HG02588 (cell line): ENCODE data around the gene EFCAB14.
"Not testable (repeated sequence)": the region's sequence is repeated elsewhere in the genome, so short reads cannot be mapped to it uniquely, and the experiment has no call there.

Experiments
- ATAC-seq: cut with Tn5 transposase; IDR thresholded peaks from one replicate; pipeline ENCODE4 v1.9.1; 2021; ENCODE audit warnings: mild to moderate bottlenecking, moderate library complexity; ENCODE audit not compliant: unreplicated experiment

The EFCAB14 gene

DNA sequence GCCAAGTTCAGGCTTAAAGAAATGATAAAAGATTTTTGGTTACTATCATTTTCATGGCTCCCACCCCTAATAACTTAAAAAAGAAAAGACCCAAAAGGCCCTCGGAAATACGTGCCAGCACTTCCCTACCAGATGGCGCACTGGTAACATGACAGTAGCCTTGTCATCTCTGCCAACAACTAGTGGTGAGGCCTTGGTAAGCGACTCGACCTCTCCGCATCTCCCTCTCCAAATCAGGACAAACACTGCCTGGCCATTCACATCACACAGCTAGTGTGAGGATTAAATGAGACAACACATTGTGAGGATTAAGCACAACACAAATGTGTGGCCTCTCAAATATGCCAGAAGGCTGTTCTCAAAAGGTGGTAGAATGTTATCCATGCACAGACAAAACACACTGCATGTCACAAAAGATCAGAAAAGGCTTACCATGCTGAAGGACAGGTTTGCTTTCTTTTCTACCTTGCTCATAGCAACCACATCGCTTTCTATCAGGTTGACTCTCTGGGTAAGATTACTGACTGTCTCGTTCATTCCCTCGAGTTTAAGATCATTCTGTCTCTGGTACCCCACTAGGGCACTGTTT lies 30.9 kb downstream of the EFCAB14 start:
- ATAC-seq = no peak

DNA sequence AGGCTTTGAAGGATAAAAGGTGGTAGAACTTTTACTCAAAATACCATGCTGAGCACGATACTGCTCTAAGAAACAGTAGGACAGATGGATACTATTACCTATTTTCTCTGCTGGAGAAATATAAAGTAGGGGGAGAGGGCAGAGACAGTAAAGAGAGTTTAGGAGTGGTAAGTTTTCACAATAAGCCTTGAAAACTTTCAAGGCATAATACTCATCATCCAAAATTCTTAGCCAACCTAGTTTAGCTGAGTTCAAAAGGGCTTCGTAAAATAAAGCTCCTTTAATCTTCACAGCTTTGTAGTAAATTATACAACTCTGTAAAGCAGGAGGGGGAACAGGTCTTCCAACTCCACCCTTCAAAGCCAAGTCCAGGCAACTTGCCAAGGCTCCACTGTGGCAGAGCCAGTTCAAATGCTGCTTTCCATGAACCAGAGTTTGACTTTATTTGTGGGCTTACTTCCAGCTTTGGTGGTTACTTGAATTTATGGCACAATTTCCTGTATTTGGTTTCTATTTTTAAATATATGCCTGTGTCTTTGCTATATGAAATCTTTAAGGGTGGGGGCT lies 31.7 kb downstream of the EFCAB14 start:
- no peak for ATAC-seq

DNA sequence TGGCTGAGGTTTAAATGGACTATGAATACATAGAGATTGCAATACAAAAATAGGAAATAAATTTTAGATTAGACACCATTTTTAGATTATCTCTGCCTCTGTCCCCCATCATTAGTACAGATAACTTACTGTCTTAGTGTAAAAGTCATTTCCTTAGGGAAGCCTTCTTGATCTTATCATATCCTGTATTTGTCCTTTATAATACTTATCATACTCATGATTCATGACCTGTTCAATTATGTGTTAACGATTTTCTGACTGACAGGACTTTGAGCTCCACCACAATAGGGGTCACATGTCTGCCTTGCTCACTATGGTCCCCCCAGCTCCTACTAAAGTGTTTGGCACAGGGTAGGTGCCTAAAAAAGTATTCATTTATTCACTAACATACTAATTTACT lies 32.7 kb downstream of the EFCAB14 start:
- no peak for ATAC-seq

DNA sequence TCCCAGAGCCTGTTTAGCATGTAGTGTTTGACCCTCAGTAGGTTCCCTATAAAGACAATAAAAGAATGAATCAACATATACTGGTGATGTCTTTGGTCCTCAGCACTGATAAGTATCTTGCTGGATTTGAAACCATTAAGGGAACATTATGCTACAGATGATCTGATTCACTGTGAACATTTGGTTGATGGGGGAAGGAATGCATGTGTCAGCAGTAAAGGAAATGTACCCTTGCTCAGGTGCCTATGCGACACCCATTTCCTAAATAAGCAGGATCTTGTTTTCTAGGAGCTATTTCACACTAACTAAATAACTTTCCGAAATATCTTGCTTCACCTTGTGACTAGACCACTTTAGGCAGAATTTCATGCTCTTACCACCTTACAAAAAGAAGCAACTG lies 34.2 kb downstream of the EFCAB14 start:
- ATAC-seq = no peak

DNA sequence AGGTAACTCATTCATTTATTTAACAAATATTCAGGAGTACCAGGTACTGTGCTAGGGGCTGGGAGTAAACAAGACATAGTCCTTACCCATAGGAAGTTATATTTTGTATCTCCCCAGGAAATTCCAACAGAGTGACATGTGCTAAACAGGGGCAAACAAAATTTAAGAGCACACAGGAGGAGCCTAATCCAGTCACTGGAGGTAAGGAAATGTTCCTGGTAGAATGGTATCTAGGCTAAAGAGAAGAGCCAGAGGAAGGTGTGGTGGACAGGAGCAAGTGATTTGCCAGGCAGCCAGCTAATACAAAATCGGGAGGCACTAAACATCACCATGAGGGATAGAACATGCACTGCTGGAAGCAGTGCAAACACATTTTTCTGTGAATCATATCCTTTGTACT lies 36.9 kb downstream of the EFCAB14 start:
- ATAC-seq = no peak

DNA sequence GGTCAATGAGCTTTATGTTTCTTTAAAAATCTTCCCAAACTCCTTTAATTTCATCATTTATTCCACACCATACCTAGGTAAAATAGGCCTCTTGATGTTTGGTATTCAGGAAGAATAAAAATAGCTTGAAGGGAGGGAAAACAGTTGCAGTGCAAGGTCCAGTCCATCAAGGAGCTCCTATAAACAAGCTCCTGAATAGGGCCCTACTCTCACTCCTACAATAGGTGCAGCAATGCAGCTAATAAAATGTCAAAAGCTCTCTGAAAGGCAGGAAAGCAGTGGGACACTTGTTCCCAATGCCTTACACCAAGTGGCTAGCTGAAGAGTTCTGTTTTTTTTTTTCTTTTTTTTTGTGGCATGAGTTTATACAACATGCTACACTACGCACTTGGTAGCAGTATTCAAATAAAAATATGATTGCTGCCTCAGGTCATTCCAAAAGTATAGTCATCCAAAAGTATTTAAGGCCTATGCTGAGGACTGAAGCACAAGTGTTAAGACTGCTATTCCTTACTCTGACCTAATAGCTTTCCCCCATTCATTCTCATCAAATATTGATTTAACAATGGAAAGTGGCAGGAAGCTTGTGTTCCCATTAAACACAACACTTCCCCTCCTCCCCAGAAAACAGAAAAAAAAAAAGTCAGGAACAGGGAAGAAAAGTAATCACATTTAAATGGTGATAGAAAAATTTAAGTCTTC lies 37.4 kb downstream of the EFCAB14 start:
- ATAC-seq = no peak

DNA sequence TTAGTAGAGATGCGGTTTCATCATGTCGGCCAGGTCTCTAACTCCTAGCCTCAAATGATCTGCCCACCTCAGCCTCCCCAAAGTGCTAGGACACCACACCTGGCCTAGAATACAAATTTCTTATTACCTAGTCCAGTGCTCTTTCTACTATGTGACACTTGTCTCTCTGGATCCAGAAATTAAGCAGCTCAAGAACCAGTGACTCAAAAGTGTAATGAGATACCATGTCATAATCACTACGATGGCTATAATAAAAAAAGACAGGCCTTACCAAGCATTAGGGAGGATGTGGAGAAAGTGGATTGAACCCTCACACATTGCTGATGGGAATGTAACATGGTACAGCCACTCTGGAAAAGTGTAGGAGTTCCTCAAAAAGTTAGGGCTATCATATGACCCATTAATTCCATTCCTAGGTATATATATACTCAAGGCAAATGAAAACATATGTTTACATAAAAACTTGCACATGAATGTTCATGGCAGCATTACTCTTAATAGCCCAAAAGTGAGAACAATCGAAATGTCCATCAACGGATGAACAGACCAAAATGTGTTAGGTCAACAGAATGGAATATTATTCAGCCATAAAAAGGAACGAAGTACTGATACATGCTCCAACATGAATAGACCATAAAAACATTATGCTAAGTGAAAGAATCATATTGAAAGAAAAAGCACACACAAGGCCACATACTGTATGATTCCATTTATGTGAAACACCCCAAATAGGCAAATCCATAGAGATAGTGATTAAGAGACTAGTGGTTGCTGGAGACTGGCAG lies 38.9 kb downstream of the EFCAB14 start:
- ATAC-seq = no peak

DNA sequence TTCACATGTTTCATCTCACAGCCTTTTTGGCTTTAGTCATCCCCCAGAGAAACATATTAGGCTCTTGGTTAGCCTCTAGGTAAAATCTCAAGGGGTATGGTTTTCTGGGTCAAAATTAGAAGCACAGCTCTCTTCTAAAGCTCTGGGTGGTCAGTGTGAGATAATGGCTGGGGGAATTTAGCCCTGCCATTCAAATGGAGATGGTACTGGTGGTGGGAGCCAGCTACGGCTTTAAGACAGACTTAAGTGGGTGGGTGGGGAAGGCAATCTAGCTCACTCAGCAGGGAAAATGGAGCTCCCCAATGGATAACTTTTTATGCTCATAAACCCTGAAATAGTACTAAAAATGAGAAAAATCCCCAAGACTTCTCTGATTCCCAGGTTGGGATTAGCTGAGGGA lies 41.6 kb downstream of the EFCAB14 start:
- no peak for ATAC-seq

DNA sequence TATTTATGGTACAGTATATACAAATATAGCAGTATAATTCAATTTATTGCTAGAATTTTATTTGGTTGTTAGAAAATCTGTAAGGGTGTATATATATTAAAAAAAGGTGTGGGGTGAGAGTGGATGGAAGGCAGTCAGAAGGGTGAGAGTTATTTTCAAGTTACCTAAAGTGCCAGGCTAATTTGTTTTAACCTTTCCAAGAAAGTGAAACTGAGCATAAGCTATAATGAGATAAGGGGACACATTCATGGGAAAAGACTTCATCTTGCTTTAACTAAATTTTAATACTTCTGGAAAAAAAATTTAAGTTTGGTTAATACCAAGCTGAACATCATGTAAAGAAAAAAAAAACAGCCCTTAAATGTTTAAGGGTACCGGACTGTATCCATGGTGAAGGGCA lies 42.4 kb downstream of the EFCAB14 start:
- ATAC-seq = no peak

DNA sequence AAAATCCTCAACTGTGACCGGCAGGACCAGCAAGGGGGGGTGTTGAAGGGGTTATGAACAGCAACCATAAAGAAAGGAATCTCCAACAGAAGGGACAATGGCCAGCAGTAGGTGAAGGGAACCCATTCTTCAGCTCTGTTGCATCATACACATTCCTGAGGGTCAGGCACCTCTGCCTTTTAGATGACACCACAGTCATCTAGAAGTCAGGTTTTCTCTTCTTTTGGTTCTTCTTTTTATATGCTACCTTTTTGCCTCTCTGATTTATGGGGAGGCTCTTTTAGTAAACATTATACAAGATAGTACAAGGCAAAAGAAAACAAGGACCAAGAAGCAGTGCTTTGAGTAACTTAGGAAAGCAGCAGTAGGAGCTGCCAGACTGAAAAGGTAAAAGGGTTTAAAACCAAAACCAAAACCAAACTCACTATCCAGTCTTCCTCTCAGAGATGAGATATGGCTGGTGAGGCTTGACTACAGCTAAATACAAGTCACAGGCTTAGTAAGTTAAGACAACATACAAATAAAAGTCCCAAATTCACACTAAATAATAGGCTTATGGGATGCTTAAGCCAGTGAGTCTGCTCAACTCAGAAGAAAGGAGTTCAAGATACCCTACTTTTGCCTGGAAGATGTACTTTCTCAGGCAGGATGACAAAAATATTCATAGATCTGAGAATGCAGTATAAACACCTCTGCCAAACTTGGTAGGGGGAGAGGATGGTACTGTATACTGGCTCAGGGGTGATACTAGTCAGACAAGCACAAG lies 43.2 kb downstream of the EFCAB14 start:
- no peak for ATAC-seq

DNA sequence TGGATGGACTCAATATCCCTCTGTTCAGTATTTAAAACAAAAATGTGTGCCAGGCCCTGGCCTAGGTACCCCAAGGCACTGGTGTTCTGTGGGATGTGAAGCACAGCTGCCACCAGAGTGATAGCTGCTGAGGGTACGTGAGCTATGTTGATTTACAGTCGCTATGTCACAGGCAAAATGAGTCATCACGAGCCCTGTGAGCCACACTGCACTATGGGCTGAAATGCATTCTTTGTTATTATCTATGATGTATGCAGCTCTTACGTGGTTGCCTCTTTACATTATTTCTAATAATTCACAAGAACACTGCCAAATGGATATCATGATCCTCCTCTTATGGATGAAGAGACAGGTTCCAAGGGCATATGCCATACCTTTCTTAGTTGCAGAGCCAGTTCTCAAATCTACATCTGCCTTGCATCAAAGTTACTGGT lies 45.1 kb downstream of the EFCAB14 start:
- no peak for ATAC-seq

DNA sequence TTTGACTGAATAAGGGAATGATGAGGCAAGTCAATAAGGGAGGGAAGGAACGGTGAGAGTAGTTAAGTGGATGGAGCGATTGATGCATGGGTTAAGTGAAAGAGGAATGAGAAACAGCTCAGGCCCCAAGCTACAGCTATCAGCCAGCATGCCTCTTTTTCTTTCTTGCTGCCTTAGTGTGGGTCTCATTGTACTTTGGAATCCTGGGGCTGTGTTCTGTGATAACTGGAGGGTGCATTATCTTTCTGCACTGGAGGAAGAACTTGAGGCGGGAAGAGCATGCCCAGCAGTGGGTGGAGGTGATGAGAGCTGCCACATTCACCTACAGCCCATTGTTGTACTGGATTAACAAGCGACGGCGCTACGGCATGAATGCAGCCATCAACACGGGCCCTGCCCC lies 46.2 kb downstream of the EFCAB14 start:
- no peak for ATAC-seq

DNA sequence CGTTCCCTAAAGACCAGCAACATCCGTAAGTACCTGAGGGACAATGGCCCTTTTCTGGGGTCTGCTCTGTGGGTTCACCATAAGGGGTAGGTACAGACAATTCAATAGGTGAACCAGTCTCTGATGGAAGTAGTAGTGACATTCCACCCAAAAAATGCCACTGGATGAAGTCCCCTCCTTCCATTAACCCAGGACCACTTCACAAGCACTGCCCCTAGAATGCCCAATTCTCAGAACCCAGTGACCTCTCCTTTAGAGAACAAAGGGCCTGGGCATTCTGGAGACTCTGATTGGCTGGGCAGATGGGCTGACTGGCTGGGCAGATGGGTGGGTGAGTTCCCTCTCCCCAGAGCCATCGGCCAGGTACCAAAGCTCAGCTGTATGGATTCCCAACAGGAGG lies 47.4 kb downstream of the EFCAB14 start, which contains the start of gene TEX38:
Gene TEX38, plus strand, starts transcription at position 301 of the 400 bp plus-strand sequence. Its CDS starts 81 bp downstream, at position 382.
- no peak for ATAC-seq

DNA sequence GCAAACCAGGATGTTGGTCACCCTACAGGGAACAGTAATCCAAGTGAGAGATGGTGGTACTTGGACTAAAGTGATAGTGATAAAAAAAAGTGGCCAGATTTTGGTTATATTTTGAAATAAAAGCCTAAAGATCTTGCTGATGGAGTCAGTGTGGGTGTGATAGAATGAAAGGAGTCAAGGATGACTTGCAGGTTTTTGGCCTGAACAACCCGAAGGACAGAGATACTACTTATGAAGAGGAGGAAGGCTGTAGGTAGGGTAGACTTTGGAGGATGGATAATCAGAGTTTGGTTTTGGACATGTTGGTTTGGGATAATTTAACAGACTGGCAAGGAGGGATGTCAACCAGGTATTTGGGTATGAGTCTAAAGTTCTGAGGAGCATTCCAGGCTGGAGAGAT lies 48.8 kb downstream of the EFCAB14 start:
- ATAC-seq = no peak

DNA sequence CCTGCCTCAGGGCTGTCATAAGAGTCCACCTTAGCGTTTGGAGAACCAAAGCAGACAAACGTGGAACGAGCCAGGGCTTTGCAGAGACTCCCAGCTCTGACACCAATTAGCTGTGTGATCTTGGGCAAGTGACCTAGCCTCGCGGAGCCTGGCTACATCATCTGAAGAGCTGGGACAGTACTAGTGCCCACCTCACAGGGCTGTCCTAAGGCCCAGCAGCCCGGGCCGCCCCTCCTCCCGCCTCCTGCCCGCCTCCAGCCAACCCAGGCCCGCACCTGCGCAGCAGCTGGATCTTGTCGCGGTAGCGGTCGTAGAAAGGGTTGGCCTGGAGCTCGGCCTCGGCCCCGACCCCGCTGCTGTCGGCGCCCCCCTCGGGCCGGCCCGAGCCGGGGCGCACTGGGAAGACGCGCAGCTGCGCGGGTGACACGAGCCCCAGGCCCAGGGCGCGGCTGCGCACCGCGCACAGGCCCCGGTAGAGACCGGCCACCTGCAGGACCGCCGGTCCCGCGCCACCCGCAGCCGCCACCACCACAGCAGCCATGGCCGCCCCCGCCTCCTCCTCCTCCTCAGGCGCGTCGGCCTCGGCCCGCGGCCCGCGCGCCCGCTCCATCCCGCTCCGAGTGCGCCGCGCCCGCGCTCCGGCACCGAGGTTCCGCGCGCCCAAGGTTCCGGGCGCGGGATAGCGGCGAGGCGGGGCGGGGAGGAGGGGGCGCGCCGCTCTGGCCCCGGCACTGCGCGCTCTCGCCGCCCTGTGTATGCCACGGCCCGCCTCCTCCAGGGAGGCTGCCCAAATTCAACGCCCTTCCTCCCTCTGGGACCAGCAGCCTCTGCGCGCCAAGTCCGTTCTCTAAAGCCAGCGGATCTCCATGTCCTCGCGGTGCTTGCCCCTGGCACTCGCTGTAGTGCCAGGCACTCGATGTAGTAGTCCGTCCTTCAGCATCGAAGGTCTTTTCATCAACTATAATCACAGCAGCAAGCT lies 50.8 kb downstream of the EFCAB14 start, which contains the start of gene ATPAF1:
Gene ATPAF1, minus strand, starts transcription at position 583 of the 979 bp plus-strand sequence. Its CDS starts 42 bp downstream, at position 541.
- ATAC-seq = peak; percentile 79

DNA sequence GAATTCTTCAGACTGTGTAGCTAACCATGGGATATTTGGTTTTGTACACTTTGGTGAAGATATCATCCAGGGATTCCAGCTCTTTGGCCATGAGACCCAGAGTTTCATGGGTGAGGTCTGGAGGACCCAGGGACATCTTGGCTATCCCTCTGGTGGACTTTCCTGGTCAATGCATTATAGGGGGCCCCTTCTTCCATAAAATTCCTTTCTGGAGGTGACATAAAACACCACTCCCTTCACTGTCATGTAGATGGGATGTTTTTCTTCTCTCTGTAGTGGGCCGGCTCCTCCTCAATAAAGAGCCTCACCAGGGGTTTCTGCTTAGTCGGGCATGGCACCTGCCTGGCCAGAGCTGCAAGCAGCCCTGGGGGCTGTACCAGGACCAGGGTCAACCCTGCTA lies 52.9 kb downstream of the EFCAB14 start:
- ATAC-seq = no peak

DNA sequence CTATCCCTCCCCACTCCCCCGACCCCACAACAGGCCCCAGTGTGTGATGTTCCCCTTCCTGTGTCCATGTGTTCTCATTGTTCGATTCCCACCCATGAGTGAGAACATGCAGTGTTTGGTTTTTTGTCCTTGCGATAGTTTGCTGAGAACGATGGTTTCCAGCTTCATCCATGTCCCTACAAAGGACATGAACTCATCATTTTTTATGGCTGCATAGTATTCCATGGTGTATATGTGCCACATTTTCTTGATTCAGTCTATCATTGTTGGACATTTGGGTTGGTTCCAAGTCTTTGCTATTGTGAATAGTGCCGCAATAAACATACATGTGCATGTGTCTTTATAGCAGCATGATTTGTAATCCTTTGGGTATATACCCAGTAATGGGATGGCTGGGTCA lies 56.0 kb downstream of the EFCAB14 start:
- not testable (repeated sequence) for ATAC-seq

DNA sequence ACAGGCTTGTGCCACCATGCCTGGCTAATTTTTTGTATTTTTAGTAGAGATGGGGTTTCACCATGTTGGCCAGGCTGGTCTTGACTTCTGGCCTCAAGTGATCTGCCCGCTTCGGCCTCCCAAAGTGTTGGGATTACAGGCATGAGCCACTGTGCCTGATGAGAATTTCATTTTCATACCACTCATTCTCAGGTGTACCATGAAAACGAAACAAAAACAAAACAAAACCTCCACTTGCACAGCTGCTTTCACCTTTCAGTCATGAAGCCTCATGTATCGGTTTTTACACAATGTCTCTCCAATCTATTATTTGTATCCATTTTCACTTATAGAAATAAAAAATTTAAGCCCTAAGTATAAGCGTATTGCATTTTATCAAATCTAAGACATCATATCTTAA lies 58.8 kb downstream of the EFCAB14 start:
- ATAC-seq = not testable (repeated sequence)

DNA sequence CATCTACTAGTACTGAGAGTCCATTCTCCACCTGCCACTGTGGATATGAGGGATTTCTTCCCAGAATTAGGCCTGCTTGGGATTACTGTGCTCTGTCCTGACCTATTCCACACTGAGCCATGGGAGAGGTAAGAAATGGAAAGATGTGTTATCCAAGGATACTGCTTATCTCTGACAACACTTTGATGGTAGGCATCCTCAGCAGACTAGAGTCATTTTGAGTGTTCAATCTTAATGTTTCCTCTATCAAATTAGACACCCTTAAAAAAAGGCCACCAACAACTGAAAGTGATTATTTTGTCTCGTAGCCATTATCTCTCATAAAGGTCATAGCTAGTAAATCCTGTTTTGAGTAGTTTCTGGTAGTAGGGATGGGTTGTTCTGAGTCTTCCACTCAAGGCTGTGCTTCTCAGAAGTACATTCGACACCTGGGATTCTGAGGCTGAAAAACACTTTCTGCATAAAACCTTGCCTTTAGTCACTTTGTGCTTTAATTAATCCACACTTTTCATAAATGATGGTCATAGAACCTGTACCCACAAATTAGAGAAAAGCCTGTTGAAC lies 59.5 kb downstream of the EFCAB14 start:
- no peak for ATAC-seq
